ENCODE measurements around the gene GRK4.

Gene GRK4

GRCh38 chr4:3030566-3031356, 67.4 kb downstream of the GRK4 start:
- Histone ChIP-seq H3K4me3 (ENCODE audit: insufficient read depth, low read depth, low read length) (no peak overlapping the region), H3K27ac (ENCODE audit: insufficient read depth, low read depth, low read length, poor library complexity, severe bottlenecking) (no peak overlapping the region), H3K9me3 (ENCODE audit: control insufficient read depth, low read length) (no peaks in the 10 kb centered on the region), H3K27me3 (ENCODE audit: control insufficient read depth, insufficient read depth, low read length, poor library complexity, severe bottlenecking) (no peaks in the 10 kb centered on the region), H3K36me3 (ENCODE audit: control insufficient read depth, insufficient read depth, low read length) (no peaks in the 10 kb centered on the region), H3K4me1 (ENCODE audit: control insufficient read depth, insufficient read depth, low read length) (no peaks in the 10 kb centered on the region)
- 88 to 90% methylated on average over 18 of the region's 18 CpGs for WGBS, 2 experiments

DNA sequence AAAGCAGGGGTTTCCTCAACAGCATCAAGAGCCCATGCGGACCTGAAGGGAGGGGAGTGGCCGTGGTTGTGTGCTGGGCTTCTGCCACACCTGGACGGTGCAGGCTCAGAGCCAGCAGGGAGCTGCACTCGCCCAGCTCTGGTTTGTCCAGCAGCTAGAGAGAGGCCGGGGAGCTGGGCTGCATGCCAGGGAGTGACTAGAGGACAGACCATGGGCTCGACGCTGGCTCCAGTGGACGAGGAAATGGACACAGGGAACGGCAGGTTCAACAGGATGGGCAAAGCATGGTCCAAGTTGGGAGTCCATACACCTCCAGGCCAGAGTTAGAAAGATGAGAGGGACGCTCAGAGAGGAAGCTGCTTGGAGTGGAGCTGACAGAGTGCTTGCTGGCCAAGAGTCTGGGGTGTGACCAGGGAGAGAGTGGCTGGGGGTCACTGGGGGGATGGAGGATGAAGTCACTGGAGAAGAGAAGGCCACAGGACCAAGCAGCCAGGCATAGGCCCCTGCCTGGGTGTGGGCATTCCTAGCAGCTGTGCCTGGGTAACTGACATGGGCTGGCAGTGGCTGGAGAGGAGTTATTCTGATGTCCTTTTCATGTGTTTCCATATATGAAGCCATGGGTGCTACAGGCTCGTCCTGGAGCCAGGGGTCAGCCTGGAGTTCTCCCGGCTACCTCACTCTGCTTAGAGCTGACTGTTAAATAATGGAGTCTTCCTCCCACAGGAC, 68.1 kb downstream of the GRK4 start:
- Histone ChIP-seq H3K4me1 (ENCODE audit: control insufficient read depth, insufficient read depth, low read length) (no peaks in the 10 kb centered on the region), H3K27ac (ENCODE audit: insufficient read depth, low read depth, low read length, poor library complexity, severe bottlenecking) (no peak overlapping the region), H3K36me3 (ENCODE audit: control insufficient read depth, insufficient read depth, low read length) (no peaks in the 10 kb centered on the region), H3K4me3 (ENCODE audit: insufficient read depth, low read depth, low read length) (no peak overlapping the region), H3K9me3 (ENCODE audit: control insufficient read depth, low read length) (no peaks in the 10 kb centered on the region), H3K27me3 (ENCODE audit: control insufficient read depth, insufficient read depth, low read length, poor library complexity, severe bottlenecking) (no peaks in the 10 kb centered on the region)
- WGBS, 2 experiments = 89 to 92% methylated on average over 12 of the region's 12 CpGs

DNA sequence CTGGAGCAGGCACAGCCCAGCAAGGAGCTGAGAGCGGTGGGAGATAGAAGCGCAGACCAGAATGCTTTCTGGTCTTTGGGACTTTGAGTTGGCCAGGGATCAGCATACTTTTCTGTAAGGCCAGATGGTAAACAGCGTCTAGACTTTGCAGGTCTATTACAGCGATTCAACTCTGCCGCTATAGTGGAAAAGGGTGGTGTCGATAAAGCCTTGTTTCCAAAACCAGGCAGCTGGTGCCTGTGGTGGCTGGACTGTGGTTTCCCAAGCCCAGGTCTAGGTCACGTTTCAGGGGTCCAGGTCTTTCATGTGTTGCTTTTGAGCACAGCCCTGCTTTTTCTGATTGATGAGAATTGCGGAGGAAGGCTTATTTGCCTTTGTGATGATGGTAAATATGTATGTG, 70.9 kb downstream of the GRK4 start:
- H3K27ac ChIP-seq (ENCODE audit: insufficient read depth, low read depth, low read length, poor library complexity, severe bottlenecking) = no peak overlapping the region
- no peaks in the 10 kb centered on the region for H3K36me3 ChIP-seq (ENCODE audit: control insufficient read depth, insufficient read depth, low read length)
- H3K4me1 ChIP-seq (ENCODE audit: control insufficient read depth, insufficient read depth, low read length) = no peaks in the 10 kb centered on the region
- H3K27me3 ChIP-seq (ENCODE audit: control insufficient read depth, insufficient read depth, low read length, poor library complexity, severe bottlenecking) = no peaks in the 10 kb centered on the region
- 95 to 98% methylated on average over 8 of the region's 8 CpGs for WGBS, 2 experiments
- H3K4me3 ChIP-seq (ENCODE audit: insufficient read depth, low read depth, low read length) = no peak overlapping the region
- no peaks in the 10 kb centered on the region for H3K9me3 ChIP-seq (ENCODE audit: control insufficient read depth, low read length)

GRCh38 chr4:3035249-3035648, 71.9 kb downstream of the GRK4 start:
- 94 to 95% methylated on average over 8 of the region's 8 CpGs for WGBS, 2 experiments
- Histone ChIP-seq H3K27me3 (ENCODE audit: control insufficient read depth, insufficient read depth, low read length, poor library complexity, severe bottlenecking) (no peaks in the 10 kb centered on the region), H3K36me3 (ENCODE audit: control insufficient read depth, insufficient read depth, low read length) (no peaks in the 10 kb centered on the region), H3K4me3 (ENCODE audit: insufficient read depth, low read depth, low read length) (no peak overlapping the region), H3K4me1 (ENCODE audit: control insufficient read depth, insufficient read depth, low read length) (no peaks in the 10 kb centered on the region), H3K27ac (ENCODE audit: insufficient read depth, low read depth, low read length, poor library complexity, severe bottlenecking) (no peak overlapping the region), H3K9me3 (ENCODE audit: control insufficient read depth, low read length) (no peaks in the 10 kb centered on the region)

DNA sequence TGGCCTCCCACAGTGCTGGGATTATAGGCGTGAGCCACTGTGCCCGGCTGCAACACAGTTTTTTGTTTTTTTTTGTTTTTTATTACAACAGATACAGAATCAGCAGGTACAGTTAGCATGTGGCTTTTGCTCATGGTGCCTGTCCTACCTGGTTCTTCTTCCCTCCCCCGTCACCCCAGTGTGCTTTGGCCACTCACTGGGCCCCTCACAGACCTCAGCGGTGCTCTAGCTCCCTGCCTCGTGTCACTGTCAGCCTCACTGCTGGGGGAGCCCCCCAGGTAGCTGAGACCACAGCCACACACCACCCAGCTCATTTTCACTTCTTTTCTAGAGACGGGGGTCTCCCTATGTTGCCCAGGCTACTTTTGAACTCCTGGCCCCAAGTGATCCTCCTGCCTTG, 72.3 kb downstream of the GRK4 start:
- H3K4me1 ChIP-seq (ENCODE audit: control insufficient read depth, insufficient read depth, low read length) = no peaks in the 10 kb centered on the region
- no peaks in the 10 kb centered on the region for H3K36me3 ChIP-seq (ENCODE audit: control insufficient read depth, insufficient read depth, low read length)
- no peaks in the 10 kb centered on the region for H3K9me3 ChIP-seq (ENCODE audit: control insufficient read depth, low read length)
- no peak overlapping the region for H3K4me3 ChIP-seq (ENCODE audit: insufficient read depth, low read depth, low read length)
- H3K27ac ChIP-seq (ENCODE audit: insufficient read depth, low read depth, low read length, poor library complexity, severe bottlenecking) = no peak overlapping the region
- H3K27me3 ChIP-seq (ENCODE audit: control insufficient read depth, insufficient read depth, low read length, poor library complexity, severe bottlenecking) = peaks cover 1% of the 10 kb centered on the region
- WGBS, 2 experiments = 89 to 92% methylated on average over 6 of the region's 6 CpGs

DNA sequence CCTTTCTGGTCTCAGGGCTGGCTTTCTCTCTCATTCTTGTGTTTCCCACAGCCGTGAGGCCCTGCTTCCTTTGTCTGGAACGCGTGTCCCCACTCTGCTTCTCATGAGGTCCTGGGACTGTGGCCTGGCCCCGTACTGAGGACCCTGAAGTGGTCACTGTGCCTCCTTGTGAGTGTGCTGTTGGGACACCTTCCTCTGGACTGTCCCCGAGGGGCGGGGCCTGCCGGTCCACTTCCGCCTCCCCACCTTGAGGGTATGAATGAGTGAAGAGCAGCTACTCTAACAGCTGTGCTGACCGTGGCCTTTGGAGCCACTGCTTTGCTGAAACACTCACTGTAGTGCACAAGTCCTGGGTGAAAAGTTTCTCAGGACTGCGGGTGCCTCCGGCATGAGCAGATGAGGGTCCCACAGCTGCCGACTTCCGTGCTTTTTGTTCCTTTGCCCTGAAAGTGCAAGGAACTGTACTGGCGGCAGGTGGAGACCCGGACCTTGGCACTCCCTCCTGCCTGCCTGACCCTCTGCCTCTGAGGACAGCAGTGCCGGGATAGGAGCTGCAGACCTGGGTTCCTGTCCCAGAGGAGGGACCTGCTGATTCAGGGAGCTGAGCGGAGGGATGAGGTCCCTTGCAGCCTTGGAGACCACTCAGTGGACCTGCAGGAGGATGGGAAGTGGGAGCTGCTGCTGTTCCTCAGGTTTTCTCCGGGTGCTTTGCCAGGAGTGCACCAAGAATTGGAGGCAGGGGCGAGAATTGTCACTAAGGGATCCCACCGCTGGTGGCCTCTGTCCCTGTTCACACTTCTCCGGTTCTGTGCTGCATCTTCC, 73.0 kb downstream of the GRK4 start:
- 93 to 94% methylated on average over 21 of the region's 21 CpGs for WGBS, 2 experiments
- peaks cover 8% of the 10 kb centered on the region for H3K27me3 ChIP-seq (ENCODE audit: control insufficient read depth, insufficient read depth, low read length, poor library complexity, severe bottlenecking)
- H3K9me3 ChIP-seq (ENCODE audit: control insufficient read depth, low read length) = no peaks in the 10 kb centered on the region
- H3K27ac ChIP-seq (ENCODE audit: insufficient read depth, low read depth, low read length, poor library complexity, severe bottlenecking) = no peak overlapping the region
- no peak overlapping the region for H3K4me3 ChIP-seq (ENCODE audit: insufficient read depth, low read depth, low read length)
- no peaks in the 10 kb centered on the region for H3K4me1 ChIP-seq (ENCODE audit: control insufficient read depth, insufficient read depth, low read length)
- no peaks in the 10 kb centered on the region for H3K36me3 ChIP-seq (ENCODE audit: control insufficient read depth, insufficient read depth, low read length)

DNA sequence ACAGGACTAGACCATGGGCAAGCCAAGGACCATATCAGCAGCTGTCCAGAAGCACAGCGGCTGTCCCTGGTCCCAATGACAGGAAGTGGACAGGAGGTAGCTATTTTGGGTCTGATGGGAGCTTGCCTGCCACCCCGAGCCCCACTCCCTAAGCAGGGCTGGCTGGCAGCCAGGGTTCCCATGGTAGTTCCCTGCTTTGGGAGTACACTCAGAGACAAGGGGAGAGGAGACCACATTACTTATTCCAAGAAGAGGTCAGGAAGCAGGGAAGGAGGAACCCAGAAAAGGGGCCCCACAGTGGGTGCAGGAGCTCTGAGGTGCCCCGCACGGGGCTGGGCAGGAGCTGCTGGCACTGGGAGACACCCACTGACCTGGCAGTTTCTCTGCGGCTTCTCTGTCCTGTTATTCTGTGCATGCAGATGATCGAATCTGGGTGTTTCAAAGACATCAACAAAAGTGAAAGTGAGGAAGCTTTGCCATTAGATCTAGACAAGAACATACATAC, 74.6 kb downstream of the GRK4 start:
- WGBS, 2 experiments = 93 to 96% methylated on average over 6 of the region's 6 CpGs
- H3K9me3 ChIP-seq (ENCODE audit: control insufficient read depth, low read length) = no peaks in the 10 kb centered on the region
- H3K4me3 ChIP-seq (ENCODE audit: insufficient read depth, low read depth, low read length) = no peak overlapping the region

GRCh38 chr4:3039706-3040366, 76.5 kb downstream of the GRK4 start:
- no peaks in the 10 kb centered on the region for H3K9me3 ChIP-seq (ENCODE audit: control insufficient read depth, low read length)
- 86 to 93% methylated on average over 8 of the region's 8 CpGs for WGBS, 2 experiments
- no peak overlapping the region for H3K4me3 ChIP-seq (ENCODE audit: insufficient read depth, low read depth, low read length)
- peaks cover 24% of the 10 kb centered on the region for H3K27me3 ChIP-seq (ENCODE audit: control insufficient read depth, insufficient read depth, low read length, poor library complexity, severe bottlenecking)
- no peak overlapping the region for H3K27ac ChIP-seq (ENCODE audit: insufficient read depth, low read depth, low read length, poor library complexity, severe bottlenecking)
- H3K4me1 ChIP-seq (ENCODE audit: control insufficient read depth, insufficient read depth, low read length) = no peaks in the 10 kb centered on the region
- H3K36me3 ChIP-seq (ENCODE audit: control insufficient read depth, insufficient read depth, low read length) = no peaks in the 10 kb centered on the region

More for the DNA sequence above, 74.6 kb downstream of the GRK4 start:
- Histone ChIP-seq H3K27me3 (ENCODE audit: control insufficient read depth, insufficient read depth, low read length, poor library complexity, severe bottlenecking) (peaks cover 24% of the 10 kb centered on the region), H3K4me1 (ENCODE audit: control insufficient read depth, insufficient read depth, low read length) (no peaks in the 10 kb centered on the region), H3K27ac (ENCODE audit: insufficient read depth, low read depth, low read length, poor library complexity, severe bottlenecking) (no peak overlapping the region), H3K36me3 (ENCODE audit: control insufficient read depth, insufficient read depth, low read length) (no peaks in the 10 kb centered on the region)

DNA sequence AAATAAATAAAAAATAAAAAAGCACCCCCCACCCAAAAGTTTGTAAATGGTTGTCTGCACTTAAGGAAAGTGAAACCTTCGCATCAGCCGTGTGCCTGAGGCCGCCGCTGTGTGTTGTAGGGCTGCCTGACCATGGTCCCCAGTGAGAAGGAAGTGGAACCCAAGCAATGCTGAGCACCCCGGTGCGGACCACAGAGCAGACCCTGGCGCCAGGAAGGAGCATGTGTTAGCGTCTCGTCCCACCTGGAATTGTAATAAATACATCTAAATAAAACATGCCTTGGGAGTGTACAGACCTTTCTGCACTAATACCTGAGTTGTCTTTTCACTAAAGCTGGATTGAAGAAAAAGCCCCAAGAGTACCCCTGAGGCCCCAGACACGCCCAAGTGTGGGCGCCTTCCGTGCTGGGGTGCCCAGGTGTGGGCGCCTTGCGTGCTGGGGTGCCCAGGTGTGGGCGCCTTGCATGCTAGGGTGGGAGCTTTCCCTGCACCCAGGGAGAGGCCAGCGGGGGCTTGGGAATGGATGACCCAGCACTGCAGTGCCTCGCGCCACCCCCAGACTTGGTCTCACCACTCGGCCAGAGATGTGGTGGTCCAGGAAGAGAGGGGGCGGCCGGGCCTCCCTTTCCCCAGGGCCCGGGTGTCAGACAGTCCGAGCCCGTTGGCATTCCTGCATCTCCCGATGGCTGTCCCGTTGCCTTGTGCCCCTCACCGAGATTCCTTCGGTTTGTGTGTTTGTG, 77.3 kb downstream of the GRK4 start:
- Histone ChIP-seq H3K27ac (ENCODE audit: insufficient read depth, low read depth, low read length, poor library complexity, severe bottlenecking) (no peak overlapping the region), H3K36me3 (ENCODE audit: control insufficient read depth, insufficient read depth, low read length) (no peaks in the 10 kb centered on the region), H3K27me3 (ENCODE audit: control insufficient read depth, insufficient read depth, low read length, poor library complexity, severe bottlenecking) (peaks cover 24% of the 10 kb centered on the region), H3K4me3 (ENCODE audit: insufficient read depth, low read depth, low read length) (no peak overlapping the region), H3K9me3 (ENCODE audit: control insufficient read depth, low read length) (no peaks in the 10 kb centered on the region), H3K4me1 (ENCODE audit: control insufficient read depth, insufficient read depth, low read length) (no peaks in the 10 kb centered on the region)
- 91% methylated on average over 28 of the region's 28 CpGs for WGBS, 2 experiments

Data from ectodermal cell (in vitro differentiated cells).